Smooth muscle cell (in vitro differentiated cells): ENCODE results near the gene TRUB2. TPM values are rescaled to one million over a fixed set of nuclear protein-coding genes. Genes with fewer than 3 reads are reported as not detected.

ENCODE experiments used
- DNase-seq: peaks from one replicate; lab custom pipeline; 2025; ENCODE audit not compliant: unreplicated experiment; lab: John Stamatoyannopoulos, UW
- H2AFZ ChIP-seq: fragments of 200-600 bp; sonication (generic); 2 replicates; pipeline ENCODE4 v1.6.0; 2016; ENCODE audit warnings: antibody characterized with exemption, low read depth, mild to moderate bottlenecking
- H3F3A ChIP-seq: fragments of 200-600 bp; sonication (generic); 2 replicates; pipeline ENCODE4 v1.6.0; 2017; ENCODE audit warnings: antibody characterized with exemption, low read depth
- H3K27ac ChIP-seq: fragments of 200-600 bp; sonication (generic); 2 replicates; pipeline ENCODE4 v1.5.1; 2016; ENCODE audit warnings: low read depth, mild to moderate bottlenecking
- H3K27me3 ChIP-seq: fragments of 200-600 bp; sonication (generic); 2 replicates; pipeline ENCODE4 v1.6.1; 2016; ENCODE audit warnings: low read depth, mild to moderate bottlenecking
- H3K36me3 ChIP-seq: fragments of 200-600 bp; sonication (generic); 2 replicates; pipeline ENCODE4 v1.5.1; 2016; ENCODE audit warnings: low read depth
- H3K4me1 ChIP-seq: fragments of 200-600 bp; sonication (generic); 2 replicates; pipeline ENCODE4 v1.5.1; 2016; ENCODE audit warnings: low read depth
- H3K4me2 ChIP-seq: fragments of 200-600 bp; sonication (generic); 2 replicates; pipeline ENCODE4 v1.6.0; 2016; ENCODE audit warnings: mild to moderate bottlenecking
- H3K4me3 ChIP-seq: fragments of 200-600 bp; sonication (generic); 2 replicates; pipeline ENCODE4 v1.5.1; 2016; ENCODE audit warnings: mild to moderate bottlenecking
- H3K79me2 ChIP-seq: fragments of 200-600 bp; sonication (generic); 2 replicates; pipeline ENCODE4 v1.6.0; 2016; ENCODE audit warnings: low read depth, mild to moderate bottlenecking
- H3K9ac ChIP-seq: fragments of 200-600 bp; sonication (generic); 2 replicates; pipeline ENCODE4 v1.6.0; 2016; ENCODE audit warnings: low read depth
- H3K9me3 ChIP-seq: fragments of 200-600 bp; sonication (generic); replicated peaks from 2 replicates; pipeline ENCODE4 v1.5.1; 2016; ENCODE audit warnings: low read depth
- H4K20me1 ChIP-seq: fragments of 200-600 bp; sonication (generic); 2 replicates; pipeline ENCODE4 v1.6.0; 2016; ENCODE audit warnings: low read depth
- WGBS: methylation state at CpG from one replicate; pipeline ENCODE4 v1.1.7; 2016; ENCODE audit warnings: low lambda C conversion rate; 5-methylcytosine and 5-hydroxymethylcytosine counted together
- polyA plus RNA-seq: library from polyadenylated mRNA; unstranded; fragments of >200 nt; fragmentation: Nextera tagmentation; extraction: Ambion mirVana; gene quantifications from 2 replicates; pipeline ENCODE4 v1.2.1, GENCODE V29; 2016
- total RNA-seq: library from RNA; depleted of rRNA; stranded (reverse); fragments of >200 nt; gene quantifications from 2 replicates; pipeline ENCODE4 v1.2.3, GENCODE V29; 2014
- TF ChIP-seq, protein P1 (sequence below): fragments of 200-600 bp; sonication (generic); IDR thresholded peaks from 2 replicates; pipeline ENCODE4 v1.5.1; 2017; ENCODE audit warnings: borderline replicate concordance, mild to moderate bottlenecking, antibody characterized with exemption; ENCODE audit not compliant: insufficient read depth, poor library complexity, severe bottlenecking

TRUB2 gene
- total and polyA plus RNA-seq, 2 experiments from 2014 or later, result 9.0 to 33.2 TPM

DNA sequence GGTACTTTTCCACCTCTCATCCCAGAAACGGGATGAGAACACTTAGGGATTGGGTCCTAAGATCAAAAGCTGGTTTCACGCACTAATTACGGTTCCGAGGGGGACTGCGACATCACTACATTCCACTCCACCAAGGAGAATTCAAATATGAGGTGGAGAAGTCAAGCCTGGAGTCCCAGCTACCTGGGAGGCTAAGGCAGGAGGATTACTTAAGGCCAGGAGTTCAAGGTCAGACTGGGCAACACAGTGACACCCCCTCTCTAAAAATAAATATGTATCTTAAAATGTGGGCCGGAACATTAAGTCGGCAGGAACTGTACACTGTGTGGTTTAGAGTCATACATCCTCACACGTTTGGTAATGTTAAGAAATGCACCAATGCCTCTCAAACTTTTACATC lies 48.0 kb downstream of the TRUB2 start:
- 78% methylated on average over 8 of the region's 8 CpGs for WGBS
- Histone ChIP-seq H3K36me3 (peaks cover 11% of the 10 kb centered on the region), H3K79me2 (peaks cover 59% of the 10 kb centered on the region), H3K27me3 (no peaks in the 10 kb centered on the region), H3K27ac (peak overlapping the region; percentile 98), H3K4me3 (peak overlapping the region; percentile 96), H3K4me1 (peaks cover 11% of the 10 kb centered on the region), H3K4me2 (peak overlapping the region; percentile 91), H3K9me3 (no peaks in the 10 kb centered on the region), H3K9ac (peak overlapping the region; percentile 100), H4K20me1 (peaks cover 54% of the 10 kb centered on the region), H2AFZ (no peak overlapping the region), H3F3A (no peaks in the 10 kb centered on the region)
- TF ChIP-seq, protein P1, sequence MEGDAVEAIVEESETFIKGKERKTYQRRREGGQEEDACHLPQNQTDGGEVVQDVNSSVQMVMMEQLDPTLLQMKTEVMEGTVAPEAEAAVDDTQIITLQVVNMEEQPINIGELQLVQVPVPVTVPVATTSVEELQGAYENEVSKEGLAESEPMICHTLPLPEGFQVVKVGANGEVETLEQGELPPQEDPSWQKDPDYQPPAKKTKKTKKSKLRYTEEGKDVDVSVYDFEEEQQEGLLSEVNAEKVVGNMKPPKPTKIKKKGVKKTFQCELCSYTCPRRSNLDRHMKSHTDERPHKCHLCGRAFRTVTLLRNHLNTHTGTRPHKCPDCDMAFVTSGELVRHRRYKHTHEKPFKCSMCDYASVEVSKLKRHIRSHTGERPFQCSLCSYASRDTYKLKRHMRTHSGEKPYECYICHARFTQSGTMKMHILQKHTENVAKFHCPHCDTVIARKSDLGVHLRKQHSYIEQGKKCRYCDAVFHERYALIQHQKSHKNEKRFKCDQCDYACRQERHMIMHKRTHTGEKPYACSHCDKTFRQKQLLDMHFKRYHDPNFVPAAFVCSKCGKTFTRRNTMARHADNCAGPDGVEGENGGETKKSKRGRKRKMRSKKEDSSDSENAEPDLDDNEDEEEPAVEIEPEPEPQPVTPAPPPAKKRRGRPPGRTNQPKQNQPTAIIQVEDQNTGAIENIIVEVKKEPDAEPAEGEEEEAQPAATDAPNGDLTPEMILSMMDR, result no peak
- no peak for DNase-seq

DNA sequence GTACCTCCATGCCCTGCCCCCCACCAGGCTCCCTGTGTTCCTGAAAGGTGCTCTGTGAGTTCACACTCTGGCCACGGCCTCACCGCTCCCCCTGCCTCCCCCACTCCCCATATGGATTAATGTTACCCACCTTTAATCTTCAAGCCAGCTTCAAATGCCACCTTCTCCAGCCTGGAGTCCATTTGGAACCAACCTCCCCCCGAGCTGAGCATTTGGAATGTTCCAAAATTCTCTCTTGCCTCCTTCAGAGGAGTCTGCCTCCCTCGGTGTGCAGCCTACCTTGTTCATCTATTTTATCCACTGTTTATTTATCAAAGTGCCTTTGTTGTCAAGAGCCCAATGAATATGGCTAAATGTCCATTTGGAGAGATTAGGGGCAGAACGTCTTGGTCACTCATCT lies 50.7 kb downstream of the TRUB2 start:
- Histone ChIP-seq H3K27me3 (no peaks in the 10 kb centered on the region), H3K27ac (peak overlapping the region; percentile 69), H4K20me1 (peaks cover 75% of the 10 kb centered on the region), H3K4me1 (peaks cover 5% of the 10 kb centered on the region), H3K9me3 (no peaks in the 10 kb centered on the region), H3K4me2 (no peak overlapping the region), H2AFZ (no peak overlapping the region), H3K36me3 (peaks cover 11% of the 10 kb centered on the region), H3K4me3 (no peak overlapping the region), H3K9ac (no peak overlapping the region), H3F3A (no peaks in the 10 kb centered on the region), H3K79me2 (peaks cover 48% of the 10 kb centered on the region)
- WGBS, result 88% methylated on average over 5 of the region's 5 CpGs
- TF ChIP-seq, protein P1, result no peak
- no peak for DNase-seq

DNA sequence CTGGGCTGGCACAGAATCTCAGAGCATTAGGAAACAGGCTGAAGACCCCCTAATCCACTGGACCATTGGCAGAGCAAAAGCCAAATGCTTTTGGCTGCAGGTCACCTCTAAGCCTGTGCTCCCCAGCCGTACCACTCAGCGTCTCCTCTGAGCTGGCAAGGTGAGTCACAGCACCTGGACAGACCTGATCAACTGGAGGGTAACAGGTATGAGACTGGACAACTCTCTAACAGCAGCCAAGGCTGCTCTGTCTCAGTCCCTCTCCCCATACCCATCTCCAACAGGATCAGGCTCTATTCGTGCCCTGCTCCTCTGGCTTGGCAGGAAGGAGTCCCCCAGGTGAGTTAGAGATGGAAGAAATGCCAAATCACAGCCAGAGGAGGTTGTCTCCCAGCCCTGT lies 51.1 kb downstream of the TRUB2 start:
- no peak for DNase-seq
- Histone ChIP-seq H3F3A (no peaks in the 10 kb centered on the region), H4K20me1 (peaks cover 75% of the 10 kb centered on the region), H3K4me1 (peaks cover 5% of the 10 kb centered on the region), H2AFZ (no peak overlapping the region), H3K9me3 (no peaks in the 10 kb centered on the region), H3K4me3 (no peak overlapping the region), H3K79me2 (peaks cover 44% of the 10 kb centered on the region), H3K36me3 (peaks cover 11% of the 10 kb centered on the region), H3K27me3 (no peaks in the 10 kb centered on the region), H3K4me2 (no peak overlapping the region), H3K9ac (no peak overlapping the region), H3K27ac (peak overlapping the region; percentile 69)
- TF ChIP-seq, protein P1, result no peak
- 74% methylated on average over 3 of the region's 3 CpGs for WGBS

DNA sequence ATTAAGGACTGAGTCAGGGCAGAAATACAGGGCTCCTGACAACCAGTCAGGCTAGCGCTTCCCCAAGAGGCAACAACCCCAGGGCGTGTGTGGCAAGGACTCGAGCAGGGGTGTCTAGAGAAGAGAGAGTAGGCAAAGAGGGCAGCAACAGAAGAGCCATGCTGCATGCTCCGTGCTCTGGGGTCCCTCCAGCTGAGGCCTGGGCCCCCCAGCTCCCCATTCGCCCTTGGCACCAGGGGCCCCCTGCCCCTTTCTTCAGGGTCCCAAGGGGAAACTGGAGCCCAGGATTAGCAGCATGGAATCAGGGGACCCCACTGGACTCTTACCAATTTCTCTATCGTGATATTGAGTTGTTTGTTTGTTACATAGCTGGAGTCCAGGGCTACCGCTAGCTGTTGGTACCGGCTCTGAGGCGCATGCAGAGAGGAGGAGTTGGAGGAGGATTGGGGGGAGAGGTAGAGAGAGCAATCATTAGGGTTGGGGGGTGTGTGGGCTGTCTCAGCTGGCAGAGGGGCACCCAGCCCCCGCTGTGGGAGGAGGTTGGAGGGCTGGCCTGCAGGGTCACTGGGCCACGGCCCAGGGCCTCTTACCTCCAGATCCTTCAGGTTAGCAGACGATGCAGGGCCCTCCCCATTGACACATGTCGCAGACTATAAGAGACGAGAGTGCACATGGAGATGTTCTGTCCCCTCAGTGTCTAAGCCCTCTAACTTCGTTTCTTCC lies 55.2 kb downstream of the TRUB2 start:
- Histone ChIP-seq H3K4me3 (no peak overlapping the region), H3K27me3 (no peaks in the 10 kb centered on the region), H3K4me2 (no peak overlapping the region), H3F3A (peaks cover 2% of the 10 kb centered on the region), H3K9me3 (no peaks in the 10 kb centered on the region), H4K20me1 (peaks cover 73% of the 10 kb centered on the region), H3K79me2 (peaks cover 7% of the 10 kb centered on the region), H2AFZ (no peak overlapping the region), H3K9ac (no peak overlapping the region), H3K4me1 (no peaks in the 10 kb centered on the region), H3K27ac (no peak overlapping the region), H3K36me3 (peaks cover 15% of the 10 kb centered on the region)
- no peak for DNase-seq
- TF ChIP-seq, protein P1, result no peak
- WGBS, result 97% methylated on average over 15 of the region's 15 CpGs
